ENCODE measurements around the gene AQP5.

Gene AQP5

GRCh38 chr12:49925433-49926204 lies 36.1 kb upstream of the AQP5 start:
- no peak overlapping the region for H3K27ac ChIP-seq
- TF ChIP-seq ZFX (IDR thresholded peaks at IDR 0.05): no peak
- no peak for TF ChIP-seq CTCF (conservative IDR thresholded peaks at IDR 0.05)

DNA sequence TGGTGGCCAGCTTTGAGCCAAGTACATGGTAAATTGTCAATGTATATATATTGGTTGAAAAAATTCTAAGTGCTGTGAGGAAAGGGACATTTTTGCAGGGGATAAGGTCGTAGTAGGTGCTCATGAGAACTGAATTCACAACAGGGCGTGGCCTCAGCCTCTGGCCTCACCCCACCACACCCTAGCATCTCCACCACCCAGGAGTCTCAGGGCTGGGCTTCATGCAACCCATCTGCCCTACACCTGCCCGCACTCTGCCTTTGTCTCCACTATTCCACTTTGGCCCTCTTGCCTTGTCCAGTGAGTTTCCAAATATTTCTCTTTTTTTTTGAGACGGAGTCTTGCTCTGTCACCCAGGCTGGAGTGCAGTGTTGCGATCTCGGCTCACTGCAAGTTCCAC lies 33.2 kb upstream of the AQP5 start:
- H3K27ac ChIP-seq: no peak overlapping the region
- TF ChIP-seq CTCF (conservative IDR thresholded peaks at IDR 0.05) (no peak), ZFX (IDR thresholded peaks at IDR 0.05) (no peak)

DNA sequence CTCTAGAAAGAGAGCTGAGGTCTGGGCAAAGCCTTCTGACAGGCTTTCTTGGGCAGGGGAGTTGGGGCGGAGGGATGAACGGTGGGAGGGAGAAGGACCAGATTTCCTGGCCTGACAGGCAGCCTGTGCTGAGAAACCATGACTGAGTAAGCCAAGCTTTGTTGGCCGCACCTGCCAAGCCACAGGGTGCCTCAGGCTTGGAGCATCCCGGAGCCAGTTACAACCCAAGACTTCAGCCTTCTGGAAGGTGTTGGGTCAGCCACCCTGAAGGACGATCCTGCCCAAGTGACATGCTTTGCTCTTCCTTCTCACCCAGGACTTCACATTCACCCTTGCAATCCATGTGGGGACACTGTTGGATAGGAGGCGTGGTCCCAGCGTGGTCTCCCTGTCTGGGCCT lies 32.1 kb upstream of the AQP5 start:
- no peak overlapping the region for H3K27ac ChIP-seq
- TF ChIP-seq CTCF (conservative IDR thresholded peaks at IDR 0.05): no peak
- TF ChIP-seq ZFX (IDR thresholded peaks at IDR 0.05): no peak

- no peak for TF ChIP-seq CTCF (conservative IDR thresholded peaks at IDR 0.05)
- no peak for TF ChIP-seq ZFX (IDR thresholded peaks at IDR 0.05)
- no peak overlapping the region for H3K27ac ChIP-seq
Measured at GRCh38 chr12:49930515-49931288, 31.0 kb upstream of the AQP5 start.

- TF ChIP-seq ZFX (IDR thresholded peaks at IDR 0.05): no peak
- TF ChIP-seq CTCF (conservative IDR thresholded peaks at IDR 0.05): no peak
- H3K27ac ChIP-seq: no peak overlapping the region
Measured at GRCh38 chr12:49932023-49932422, 29.6 kb upstream of the AQP5 start.

DNA sequence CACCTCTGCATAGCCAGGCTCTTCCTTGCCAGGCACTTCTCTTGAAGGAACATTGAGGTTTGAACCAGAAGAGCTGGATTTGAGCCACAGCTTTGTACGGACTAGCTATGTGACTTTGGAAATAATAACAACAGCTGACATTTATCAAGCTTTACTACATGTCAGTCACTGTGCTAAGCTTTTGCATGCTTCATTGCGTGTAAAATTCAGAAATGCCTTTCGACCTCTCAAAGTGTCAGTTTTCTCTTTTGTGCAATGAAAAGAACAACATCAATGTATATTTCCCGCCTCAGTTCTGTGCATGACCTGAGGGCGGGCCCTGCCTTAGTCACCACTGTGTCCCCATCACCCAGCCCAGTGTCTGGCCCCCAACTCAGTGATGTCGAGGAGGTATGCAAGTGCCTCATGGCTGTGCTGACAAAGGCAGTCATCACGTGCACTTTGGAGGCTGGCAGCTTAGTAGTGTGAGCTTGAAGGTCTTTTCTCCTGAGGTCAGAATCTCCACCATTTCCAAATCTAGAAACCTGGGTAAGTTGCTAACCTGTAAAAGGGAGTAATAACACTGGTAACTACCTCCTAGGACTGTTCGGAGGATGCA lies 29.0 kb upstream of the AQP5 start:
- H3K27ac ChIP-seq: no peak overlapping the region
- no peak for TF ChIP-seq CTCF (conservative IDR thresholded peaks at IDR 0.05)
- TF ChIP-seq ZFX (IDR thresholded peaks at IDR 0.05): no peak

DNA sequence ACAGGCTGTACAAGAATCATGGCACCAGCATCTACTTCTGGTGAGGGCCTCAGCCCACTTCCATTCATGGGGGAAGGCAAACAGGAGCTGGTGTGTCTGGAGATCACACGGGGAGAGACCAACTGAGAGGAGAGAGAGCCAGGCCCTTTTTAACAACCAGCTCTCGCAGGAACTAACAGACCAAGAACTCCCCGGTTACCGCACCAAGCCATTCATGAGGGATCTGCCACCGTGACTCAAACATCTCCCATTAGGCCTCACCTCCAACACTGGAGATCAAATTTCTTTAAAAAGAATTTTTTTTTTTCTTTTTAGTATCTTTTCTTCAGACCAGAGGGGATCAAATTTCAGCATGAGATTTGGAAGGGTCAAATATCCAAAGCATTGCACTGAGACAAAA lies 27.9 kb upstream of the AQP5 start:
- no peak for TF ChIP-seq ZFX (IDR thresholded peaks at IDR 0.05)
- no peak for TF ChIP-seq CTCF (conservative IDR thresholded peaks at IDR 0.05)
- no peak overlapping the region for H3K27ac ChIP-seq

Data from C4-2B (cell line).